Aortic smooth muscle cell (primary cell): ENCODE results near the gene TPR. TPM values are rescaled to one million over a fixed set of nuclear protein-coding genes. Genes with fewer than 3 reads are reported as not detected.

Experiments
- total RNA-seq: library from RNA; depleted of rRNA; stranded (reverse); fragments of >200 nt; gene quantifications from 2 replicates; pipeline ENCODE4 v1.2.3, GENCODE V29; 2014

TPR gene
- total RNA-seq, result 85.7 and 89.0 TPM in 2 replicates

GRCh38 chr1:186375152-186375928, at the start of gene TPR, which contains the start of gene ODR4:
TPR (minus strand) TSS chr1:186375253; CDS start chr1:186375028, 225 bp downstream.
ODR4 (plus strand) TSS chr1:186375838; CDS start chr1:186379786, 3,948 bp downstream.

GRCh38 chr1:186295980-186296379, 79.1 kb downstream of the TPR start, which contains the start of gene PRG4:
PRG4 (plus strand) TSS chr1:186296279.

Other genes starting within 250 kb of the TPR start
- gene PRG4, start 79.0 kb downstream of the TPR start, total RNA-seq, result 0.12 and 0.92 TPM in 2 replicates
- 18.0 and 18.5 TPM in 2 replicates for gene ODR4, start 585 bp upstream of the TPR start, total RNA-seq
- gene PDC, start 85.9 kb upstream of the TPR start, total RNA-seq, result 0.06 TPM in 1 of 2 replicates, not detected in the other